Activated CD4-positive, alpha-beta memory T cell treated with anti-CD3 and anti-CD28 coated beads for 36 hours (primary cell): ENCODE measurements around the gene HOXC6. TPM values are rescaled to one million over a fixed set of nuclear protein-coding genes. Genes with fewer than 3 reads are reported as not detected.

ENCODE experiments used
- CTCF ChIA-PET: fragments of 350-600 bp; sonication (Branson Sonifier 250); formaldehyde crosslinking; loops from one replicate; lab custom pipeline; 2021; ENCODE audit warnings: antibody characterized with exemption, inconsistent platforms; lab: Charles Lee
- POLR2A ChIA-PET: fragments of 350-600 bp; sonication (Branson Sonifier 250); formaldehyde crosslinking; loops from one replicate; lab custom pipeline; 2021; ENCODE audit warnings: antibody characterized with exemption; lab: Charles Lee
- DNase-seq: peaks from one replicate; pipeline ENCODE4 v3.0.0-alpha.2; 2020
- H3K27ac Mint-ChIP-seq: one replicate; pipeline ENCODE4 v1.8.0; 2021; ENCODE audit warnings: mixed read lengths
- H3K27me3 Mint-ChIP-seq: one replicate; pipeline ENCODE4 v1.8.0; 2021; ENCODE audit warnings: mixed read lengths
- H3K36me3 Mint-ChIP-seq: one replicate; pipeline ENCODE4 v1.8.0; 2021; ENCODE audit warnings: mixed read lengths
- H3K4me1 Mint-ChIP-seq: one replicate; pipeline ENCODE4 v1.8.0; 2021; ENCODE audit warnings: low read depth, mixed read lengths
- H3K4me3 Mint-ChIP-seq: one replicate; pipeline ENCODE4 v1.8.0; 2021; ENCODE audit warnings: mild to moderate bottlenecking, mixed read lengths
- H3K9me3 Mint-ChIP-seq: one replicate; pipeline ENCODE4 v1.8.0; 2021; ENCODE audit warnings: mixed read lengths
- intact Hi-C: fragments of 100-400 bp; cut with micrococcal nuclease; formaldehyde crosslinking; loops from one replicate; pipeline ENCODE4 v1.15.1; 2023
- total RNA-seq, 2 experiments: library from RNA; stranded (reverse); gene quantifications; one replicate each; pipeline ENCODE4 v1.2.3, GENCODE V29; 2021

HOXC6 gene
- total RNA-seq, 2 experiments from 2014 or later, result not detected

GRCh38 chr12:54019091-54019811 lies 9.0 kb upstream of the HOXC6 start:
- intact Hi-C loops, result loop anchor here (5.0 kb wide), 1 partner anchor 37 kb away; no protein-coding TSS in a partner anchor
- peaks cover 70% of the 10 kb centered on the region for H3K27me3 Mint-ChIP-seq
- no peaks in the 10 kb centered on the region for H3K9me3 Mint-ChIP-seq
- H3K4me3 Mint-ChIP-seq, result no peak overlapping the region
- ChIA-PET POLR2A (no interaction called here), CTCF (no interaction called here)
- H3K27ac Mint-ChIP-seq, result no peak overlapping the region
- DNase-seq, result no peak
- no peaks in the 10 kb centered on the region for H3K36me3 Mint-ChIP-seq
- peaks cover 19% of the 10 kb centered on the region for H3K4me1 Mint-ChIP-seq

GRCh38 chr12:54019924-54020590 lies 8.2 kb upstream of the HOXC6 start:
- no peak for DNase-seq
- Mint-ChIP-seq H3K4me1 (peaks cover 11% of the 10 kb centered on the region), H3K27me3 (peaks cover 67% of the 10 kb centered on the region), H3K4me3 (no peak overlapping the region), H3K36me3 (no peaks in the 10 kb centered on the region), H3K27ac (no peak overlapping the region), H3K9me3 (no peaks in the 10 kb centered on the region)
- ChIA-PET CTCF (interaction anchor here (0.6 kb wide), 1 partner anchor 187 kb away, joined by 3 read pairs; no protein-coding TSS in a partner anchor), POLR2A (no interaction called here)
- intact Hi-C loops, result loop anchor here (5.0 kb wide), 1 partner anchor 38 kb away; no protein-coding TSS in a partner anchor

- peaks cover 66% of the 10 kb centered on the region for H3K27me3 Mint-ChIP-seq
- peaks cover 7% of the 10 kb centered on the region for H3K4me1 Mint-ChIP-seq
- DNase-seq, result no peak
- ChIA-PET CTCF (interaction anchor here (0.6 kb wide), 1 partner anchor 187 kb away, joined by 3 read pairs; no protein-coding TSS in a partner anchor), POLR2A (no interaction called here)
- no peak overlapping the region for H3K27ac Mint-ChIP-seq
- no peak overlapping the region for H3K4me3 Mint-ChIP-seq
- no peaks in the 10 kb centered on the region for H3K36me3 Mint-ChIP-seq
- intact Hi-C loops, result no loop called here
- H3K9me3 Mint-ChIP-seq, result no peaks in the 10 kb centered on the region
Measured at GRCh38 chr12:54020591-54021405, 7.4 kb upstream of the HOXC6 start.

- DNase-seq, result no peak
- intact Hi-C loops, result no loop called here
- H3K27ac Mint-ChIP-seq, result no peak overlapping the region
- H3K9me3 Mint-ChIP-seq, result no peaks in the 10 kb centered on the region
- H3K27me3 Mint-ChIP-seq, result peaks cover 67% of the 10 kb centered on the region
- no peak overlapping the region for H3K4me3 Mint-ChIP-seq
- H3K4me1 Mint-ChIP-seq, result peaks cover 7% of the 10 kb centered on the region
- CTCF ChIA-PET, result interaction anchor here (2.7 kb wide), 1 partner anchor 11 kb away, joined by 24 read pairs; the partner anchor contains the start of gene HOXC5
- no peaks in the 10 kb centered on the region for H3K36me3 Mint-ChIP-seq
- POLR2A ChIA-PET, result no interaction called here
Measured at GRCh38 chr12:54021432-54022013, 6.7 kb upstream of the HOXC6 start.

GRCh38 chr12:54022960-54023884 lies 5.0 kb upstream of the HOXC6 start:
- no peak overlapping the region for H3K27ac Mint-ChIP-seq

GRCh38 chr12:54024127-54024526 lies 4.1 kb upstream of the HOXC6 start:
- no peak overlapping the region for H3K4me3 Mint-ChIP-seq
- H3K27me3 Mint-ChIP-seq, result peaks cover 71% of the 10 kb centered on the region
- H3K9me3 Mint-ChIP-seq, result no peaks in the 10 kb centered on the region
- intact Hi-C loops, result no loop called here
- POLR2A ChIA-PET, result no interaction called here
- H3K4me1 Mint-ChIP-seq, result peaks cover 7% of the 10 kb centered on the region
- H3K27ac Mint-ChIP-seq, result no peak overlapping the region
- DNase-seq, result no peak
- no peaks in the 10 kb centered on the region for H3K36me3 Mint-ChIP-seq
- CTCF ChIA-PET, result interaction anchor here (1.0 to 2.7 kb wide), 6 partner anchors 8 to 190 kb away, joined by 3 to 24 read pairs (median 6); partner anchors contain the start of genes HOXC5 and HOXC8

More at GRCh38 chr12:54022960-54023884, 5.0 kb upstream of the HOXC6 start:
- DNase-seq, result no peak
- Mint-ChIP-seq H3K4me3 (no peak overlapping the region), H3K27me3 (peaks cover 69% of the 10 kb centered on the region), H3K4me1 (peaks cover 5% of the 10 kb centered on the region), H3K36me3 (no peaks in the 10 kb centered on the region), H3K9me3 (no peaks in the 10 kb centered on the region)
- ChIA-PET CTCF (interaction anchor here (0.6 to 2.7 kb wide), 8 partner anchors 9 to 191 kb away, joined by 3 to 24 read pairs (median 6); partner anchors contain the start of genes HOXC5 and HOXC8), POLR2A (no interaction called here)
- intact Hi-C loops, result no loop called here

- no peak overlapping the region for H3K4me3 Mint-ChIP-seq
- H3K4me1 Mint-ChIP-seq, result peaks cover 11% of the 10 kb centered on the region
- ChIA-PET POLR2A (no interaction called here), CTCF (interaction anchor here (1.3 to 1.6 kb wide), 4 partner anchors 40 to 181 kb away, joined by 3 to 6 read pairs (median 4); partner anchors contain the start of gene HOXC10)
- peaks cover 72% of the 10 kb centered on the region for H3K27me3 Mint-ChIP-seq
- H3K9me3 Mint-ChIP-seq, result no peaks in the 10 kb centered on the region
- intact Hi-C loops, result no loop called here
- DNase-seq, result no peak
- no peaks in the 10 kb centered on the region for H3K36me3 Mint-ChIP-seq
- H3K27ac Mint-ChIP-seq, result no peak overlapping the region
Measured at GRCh38 chr12:54024581-54025305, 3.5 kb upstream of the HOXC6 start.

- ChIA-PET POLR2A (no interaction called here), CTCF (interaction anchor here (1.3 to 2.0 kb wide), 2 partner anchors 41 to 176 kb away, joined by 3 to 6 read pairs; partner anchors contain the start of gene HOXC10)
- Mint-ChIP-seq H3K4me1 (peaks cover 12% of the 10 kb centered on the region), H3K27ac (no peak overlapping the region), H3K9me3 (no peaks in the 10 kb centered on the region), H3K4me3 (no peak overlapping the region), H3K27me3 (peaks cover 73% of the 10 kb centered on the region), H3K36me3 (no peaks in the 10 kb centered on the region)
- intact Hi-C loops, result no loop called here
- no peak for DNase-seq
Measured at GRCh38 chr12:54025499-54026405, 2.5 kb upstream of the HOXC6 start.

GRCh38 chr12:54026640-54027441 lies 1.4 kb upstream of the HOXC6 start:
- ChIA-PET CTCF (interaction anchor here (0.7 to 2.0 kb wide), 4 partner anchors 18 to 187 kb away, joined by 3 to 7 read pairs (median 6); partner anchors contain the start of gene HOXC8), POLR2A (no interaction called here)
- Mint-ChIP-seq H3K36me3 (no peaks in the 10 kb centered on the region), H3K9me3 (no peaks in the 10 kb centered on the region), H3K4me3 (no peak overlapping the region), H3K27me3 (peaks cover 73% of the 10 kb centered on the region), H3K4me1 (peaks cover 12% of the 10 kb centered on the region), H3K27ac (no peak overlapping the region)
- intact Hi-C loops, result no loop called here
- DNase-seq, result no peak
